Measurements from ENCODE around the gene MEOX2.

The MEOX2 gene

DNA sequence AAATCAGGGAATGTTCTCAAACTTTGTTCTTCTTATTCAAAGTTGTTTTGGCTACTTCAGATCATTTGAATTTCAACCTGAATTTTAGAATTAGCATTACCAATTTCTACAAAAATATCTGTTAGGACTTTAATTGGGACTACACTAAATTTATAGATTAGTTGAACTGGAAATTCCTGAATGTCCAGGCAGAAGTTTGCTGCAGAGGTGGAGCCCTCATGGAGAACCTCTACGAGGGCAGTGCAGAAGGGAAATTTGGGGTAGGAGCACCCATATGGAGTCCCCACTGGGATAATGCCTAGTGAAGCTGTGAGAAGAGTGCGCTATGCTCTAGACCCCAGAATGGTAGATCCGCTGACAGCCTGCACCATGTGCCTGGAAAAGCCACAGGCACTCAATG is 101.9 kb downstream of the MEOX2 start:
- Histone ChIP-seq H3K27ac (ENCODE audit: low read length) (no peak overlapping the region), H3K4me3 (ENCODE audit: low read depth in 1 of 2, low read length in 2 of 2) (no peak overlapping the region), H3K27me3 (ENCODE audit: low read depth, low read length) (no peaks in the 10 kb centered on the region), H3K36me3 (ENCODE audit: control insufficient read depth in 1 of 2, insufficient read depth in 2 of 2, low read length in 2 of 2) (no peaks in the 10 kb centered on the region), H3K4me1 (ENCODE audit: control insufficient read depth in 1 of 2, insufficient read depth in 2 of 2, low read length in 2 of 2) (peaks cover 0 to 10% of the 10 kb centered on the region in 2 donors), H3K9me3 (ENCODE audit: control insufficient read depth in 1 of 2, low read length in 2 of 2) (peaks cover 0 to 5% of the 10 kb centered on the region in 2 donors)

DNA sequence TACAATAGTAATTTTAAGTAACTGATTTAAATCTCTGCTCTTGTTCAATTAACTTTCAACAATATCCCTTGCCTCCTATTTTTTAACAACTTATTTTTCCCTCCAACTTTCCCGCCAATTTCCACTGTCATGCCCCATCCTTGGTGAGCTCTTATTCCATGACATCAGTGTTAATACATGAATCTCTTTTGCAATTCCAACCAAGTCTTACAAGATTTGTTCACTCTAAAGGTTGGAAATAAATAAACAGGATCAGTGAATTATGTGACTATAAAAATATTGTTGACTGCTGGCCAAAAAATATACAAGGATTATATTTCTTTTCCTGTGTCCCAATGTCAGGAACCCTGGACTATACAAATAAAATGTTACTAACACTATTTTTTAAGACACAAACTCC is 103.7 kb downstream of the MEOX2 start:
- H3K36me3 ChIP-seq (ENCODE audit: control insufficient read depth in 1 of 2, insufficient read depth in 2 of 2, low read length in 2 of 2): no peaks in the 10 kb centered on the region
- H3K4me1 ChIP-seq (ENCODE audit: control insufficient read depth in 1 of 2, insufficient read depth in 2 of 2, low read length in 2 of 2): peaks cover 0 to 10% of the 10 kb centered on the region in 2 donors

GRCh38 chr7:15581352-15581951 is 105.0 kb downstream of the MEOX2 start:
- H3K27ac ChIP-seq (ENCODE audit: low read length): no peak overlapping the region

More for the DNA sequence above, 103.7 kb downstream of the MEOX2 start:
- Histone ChIP-seq H3K27ac (ENCODE audit: low read length) (no peak overlapping the region), H3K9me3 (ENCODE audit: control insufficient read depth in 1 of 2, low read length in 2 of 2) (peaks cover 0 to 5% of the 10 kb centered on the region in 2 donors), H3K4me3 (ENCODE audit: low read depth in 1 of 2, low read length in 2 of 2) (no peak overlapping the region), H3K27me3 (ENCODE audit: low read depth, low read length) (no peaks in the 10 kb centered on the region)

DNA sequence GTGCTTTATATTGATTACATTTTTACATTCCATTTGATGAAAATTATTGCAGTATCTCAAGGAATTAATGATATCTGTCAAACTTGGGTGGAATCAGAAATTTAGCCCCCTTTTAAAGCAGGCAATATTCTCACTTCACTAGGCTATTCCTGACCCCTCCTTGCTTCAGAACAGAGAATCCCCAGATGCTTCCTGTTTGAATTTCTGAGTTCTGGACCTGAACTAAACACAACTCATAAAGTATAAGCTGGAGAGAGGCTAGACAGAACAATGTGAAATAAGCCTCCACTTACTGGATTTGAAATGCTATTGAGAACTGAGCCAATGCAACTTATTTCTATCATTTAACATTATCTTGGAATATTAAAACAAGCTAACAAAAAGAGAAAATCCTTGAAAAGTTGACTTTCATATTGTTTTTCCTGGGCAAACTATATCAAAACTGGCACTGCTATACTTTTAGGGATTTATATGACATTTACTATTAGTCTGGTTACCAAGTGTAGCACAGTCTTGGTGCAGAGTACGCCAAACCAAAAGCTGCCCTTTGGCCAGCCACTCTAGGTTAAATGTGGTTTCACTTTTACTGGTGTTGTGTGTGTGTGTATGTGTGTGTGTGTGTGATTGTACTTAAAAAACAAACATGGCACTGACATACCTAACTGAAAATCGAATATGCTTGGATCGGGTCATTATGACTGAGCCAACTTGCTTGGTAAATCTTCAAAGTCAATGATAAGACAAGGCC is 105.7 kb downstream of the MEOX2 start:
- Histone ChIP-seq H3K27ac (ENCODE audit: low read length) (no peak overlapping the region), H3K4me3 (ENCODE audit: low read depth in 1 of 2, low read length in 2 of 2) (no peak overlapping the region), H3K4me1 (ENCODE audit: control insufficient read depth in 1 of 2, insufficient read depth in 2 of 2, low read length in 2 of 2) (peaks cover 0 to 10% of the 10 kb centered on the region in 2 donors), H3K36me3 (ENCODE audit: control insufficient read depth in 1 of 2, insufficient read depth in 2 of 2, low read length in 2 of 2) (no peaks in the 10 kb centered on the region), H3K27me3 (ENCODE audit: low read depth, low read length) (no peaks in the 10 kb centered on the region), H3K9me3 (ENCODE audit: control insufficient read depth in 1 of 2, low read length in 2 of 2) (peaks cover 0 to 5% of the 10 kb centered on the region in 2 donors)

More at GRCh38 chr7:15581352-15581951, 105.0 kb downstream of the MEOX2 start:
- H3K9me3 ChIP-seq (ENCODE audit: control insufficient read depth in 1 of 2, low read length in 2 of 2): peaks cover 0 to 5% of the 10 kb centered on the region in 2 donors
- no peaks in the 10 kb centered on the region for H3K27me3 ChIP-seq (ENCODE audit: low read depth, low read length)
- no peaks in the 10 kb centered on the region for H3K36me3 ChIP-seq (ENCODE audit: control insufficient read depth in 1 of 2, insufficient read depth in 2 of 2, low read length in 2 of 2)
- no peak overlapping the region for H3K4me3 ChIP-seq (ENCODE audit: low read depth in 1 of 2, low read length in 2 of 2)
- peaks cover 0 to 10% of the 10 kb centered on the region in 2 donors for H3K4me1 ChIP-seq (ENCODE audit: control insufficient read depth in 1 of 2, insufficient read depth in 2 of 2, low read length in 2 of 2)

DNA sequence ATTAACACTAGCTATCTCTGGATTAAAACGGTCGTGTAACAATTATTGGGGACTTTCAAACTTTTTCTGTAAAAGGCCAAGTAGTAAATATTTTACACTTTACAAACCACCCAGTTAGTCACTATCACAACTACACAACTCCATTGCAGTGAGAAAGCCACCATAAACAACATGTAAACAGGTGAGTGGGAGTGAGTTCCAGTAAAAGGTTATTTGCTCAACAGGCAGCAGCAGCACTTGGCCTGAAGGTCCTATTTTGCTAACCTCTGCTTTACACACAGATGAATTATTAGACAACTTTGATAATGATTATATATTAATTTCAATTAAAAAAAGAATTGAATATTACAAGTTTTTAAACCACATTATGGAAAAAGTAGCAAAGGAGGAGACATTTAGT is 108.9 kb downstream of the MEOX2 start:
- H3K4me1 ChIP-seq (ENCODE audit: control insufficient read depth in 1 of 2, insufficient read depth in 2 of 2, low read length in 2 of 2): peaks cover 0 to 10% of the 10 kb centered on the region in 2 donors
- H3K4me3 ChIP-seq (ENCODE audit: low read depth in 1 of 2, low read length in 2 of 2): no peak overlapping the region
- no peaks in the 10 kb centered on the region for H3K36me3 ChIP-seq (ENCODE audit: control insufficient read depth in 1 of 2, insufficient read depth in 2 of 2, low read length in 2 of 2)
- no peaks in the 10 kb centered on the region for H3K9me3 ChIP-seq (ENCODE audit: control insufficient read depth in 1 of 2, low read length in 2 of 2)
- no peak overlapping the region for H3K27ac ChIP-seq (ENCODE audit: low read length)
- no peaks in the 10 kb centered on the region for H3K27me3 ChIP-seq (ENCODE audit: low read depth, low read length)

- Histone ChIP-seq H3K4me3 (ENCODE audit: low read depth in 1 of 2, low read length in 2 of 2) (no peak overlapping the region), H3K4me1 (ENCODE audit: control insufficient read depth in 1 of 2, insufficient read depth in 2 of 2, low read length in 2 of 2) (no peaks in the 10 kb centered on the region)
These were observed 115.1 kb downstream of the MEOX2 start for GRCh38 chr7:15571301-15571878.

GRCh38 chr7:15567652-15568051 is 118.8 kb downstream of the MEOX2 start:
- Histone ChIP-seq H3K27ac (ENCODE audit: low read length) (no peak overlapping the region), H3K4me3 (ENCODE audit: low read depth in 1 of 2, low read length in 2 of 2) (no peak overlapping the region), H3K4me1 (ENCODE audit: control insufficient read depth in 1 of 2, insufficient read depth in 2 of 2, low read length in 2 of 2) (no peaks in the 10 kb centered on the region), H3K36me3 (ENCODE audit: control insufficient read depth in 1 of 2, insufficient read depth in 2 of 2, low read length in 2 of 2) (no peaks in the 10 kb centered on the region), H3K9me3 (ENCODE audit: control insufficient read depth in 1 of 2, low read length in 2 of 2) (no peaks in the 10 kb centered on the region), H3K27me3 (ENCODE audit: low read depth, low read length) (no peaks in the 10 kb centered on the region)

More at GRCh38 chr7:15571301-15571878, 115.1 kb downstream of the MEOX2 start:
- Histone ChIP-seq H3K9me3 (ENCODE audit: control insufficient read depth in 1 of 2, low read length in 2 of 2) (no peaks in the 10 kb centered on the region), H3K27me3 (ENCODE audit: low read depth, low read length) (no peaks in the 10 kb centered on the region), H3K36me3 (ENCODE audit: control insufficient read depth in 1 of 2, insufficient read depth in 2 of 2, low read length in 2 of 2) (no peaks in the 10 kb centered on the region), H3K27ac (ENCODE audit: low read length) (no peak overlapping the region)

DNA sequence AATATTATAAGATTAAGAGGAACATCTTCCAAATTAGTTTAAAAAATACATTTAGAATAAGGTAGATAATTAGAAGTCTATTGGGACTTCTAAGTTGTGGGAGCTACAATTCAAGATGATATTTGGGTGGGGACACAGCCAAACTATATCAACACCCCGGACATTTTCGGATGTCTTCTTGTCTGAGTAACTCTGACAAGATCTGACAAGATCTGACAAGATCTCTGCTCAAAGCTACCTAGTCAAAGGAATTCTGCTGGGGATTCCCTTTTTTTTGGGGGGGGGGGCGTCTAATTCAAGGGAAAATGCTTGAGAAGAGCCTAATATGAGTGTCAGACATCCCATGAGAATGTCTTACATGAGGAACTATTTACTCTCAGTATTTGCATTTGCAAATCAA is 119.4 kb downstream of the MEOX2 start:
- H3K27me3 ChIP-seq (ENCODE audit: low read depth, low read length): no peaks in the 10 kb centered on the region
- H3K27ac ChIP-seq (ENCODE audit: low read length): no peak overlapping the region
- H3K36me3 ChIP-seq (ENCODE audit: control insufficient read depth in 1 of 2, insufficient read depth in 2 of 2, low read length in 2 of 2): no peaks in the 10 kb centered on the region
- no peaks in the 10 kb centered on the region for H3K4me1 ChIP-seq (ENCODE audit: control insufficient read depth in 1 of 2, insufficient read depth in 2 of 2, low read length in 2 of 2)
- H3K9me3 ChIP-seq (ENCODE audit: control insufficient read depth in 1 of 2, low read length in 2 of 2): no peaks in the 10 kb centered on the region
- H3K4me3 ChIP-seq (ENCODE audit: low read depth in 1 of 2, low read length in 2 of 2): no peak overlapping the region

- Histone ChIP-seq H3K36me3 (ENCODE audit: control insufficient read depth in 1 of 2, insufficient read depth in 2 of 2, low read length in 2 of 2) (no peaks in the 10 kb centered on the region), H3K4me3 (ENCODE audit: low read depth in 1 of 2, low read length in 2 of 2) (no peak overlapping the region), H3K9me3 (ENCODE audit: control insufficient read depth in 1 of 2, low read length in 2 of 2) (no peaks in the 10 kb centered on the region), H3K4me1 (ENCODE audit: control insufficient read depth in 1 of 2, insufficient read depth in 2 of 2, low read length in 2 of 2) (no peaks in the 10 kb centered on the region), H3K27me3 (ENCODE audit: low read depth, low read length) (no peaks in the 10 kb centered on the region), H3K27ac (ENCODE audit: low read length) (no peak overlapping the region)
These were observed 120.0 kb downstream of the MEOX2 start for GRCh38 chr7:15566476-15566875.

DNA sequence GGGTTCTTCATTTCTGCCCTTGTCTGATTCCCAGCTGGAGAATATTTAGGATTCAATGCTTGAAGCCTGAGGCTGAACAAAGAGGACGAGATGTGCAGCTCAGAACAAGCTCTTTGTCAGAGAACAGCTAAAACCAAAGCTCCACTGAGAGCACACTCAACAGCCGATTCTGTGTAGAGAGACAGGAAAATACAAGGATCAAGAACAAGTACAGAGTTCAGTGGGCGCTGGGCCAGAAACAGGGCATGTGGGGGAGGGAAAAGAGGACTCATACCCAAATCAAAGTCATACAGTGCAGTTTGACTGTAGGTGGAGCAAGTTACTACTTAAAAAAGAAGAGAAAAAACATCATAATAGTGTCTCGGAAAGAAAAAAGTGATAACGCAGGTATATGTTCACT is 124.6 kb downstream of the MEOX2 start, which contains the start of gene AGMO:
AGMO (minus strand) TSS at position 181 of the 400 bp plus-strand sequence.
- Histone ChIP-seq H3K27me3 (ENCODE audit: low read depth, low read length) (no peaks in the 10 kb centered on the region), H3K9me3 (ENCODE audit: control insufficient read depth in 1 of 2, low read length in 2 of 2) (no peaks in the 10 kb centered on the region), H3K36me3 (ENCODE audit: control insufficient read depth in 1 of 2, insufficient read depth in 2 of 2, low read length in 2 of 2) (no peaks in the 10 kb centered on the region), H3K4me1 (ENCODE audit: control insufficient read depth in 1 of 2, insufficient read depth in 2 of 2, low read length in 2 of 2) (no peaks in the 10 kb centered on the region), H3K27ac (ENCODE audit: low read length) (no peak within 1 kb of the TSS), H3K4me3 (ENCODE audit: low read depth in 1 of 2, low read length in 2 of 2) (peak within 1 kb of the TSS in 1 of 2 donors; percentile 27)
